HepG2 (cell line): ENCODE results near the gene ERVH48-1. TPM values are rescaled to one million over a fixed set of nuclear protein-coding genes. Genes with fewer than 3 reads are reported as not detected.

Experiments
- ARID4A ChIP-seq: sonication (generic); formaldehyde crosslinking; IDR thresholded peaks from 2 replicates; pipeline ENCODE4 v1.5.0; 2020; ENCODE audit warnings: mild to moderate bottlenecking, missing genetic modification reagents, borderline replicate concordance
- DNMT1 ChIP-seq: sonication (generic); formaldehyde crosslinking; IDR thresholded peaks from 2 replicates; pipeline ENCODE4 v1.5.1; 2020; ENCODE audit warnings: mild to moderate bottlenecking, missing genetic modification reagents
- KDM1A ChIP-seq: IDR thresholded peaks from 2 replicates; pipeline ENCODE4 v1.6.1; 2016; ENCODE audit warnings: missing compliant biosample characterization
- PHF21A ChIP-seq: sonication (generic); formaldehyde crosslinking; IDR thresholded peaks from 2 replicates; pipeline ENCODE4 v1.5.0; 2020; ENCODE audit warnings: mild to moderate bottlenecking, missing genetic modification reagents
- POLR2AphosphoS2 ChIP-seq: IDR thresholded peaks from 2 replicates; pipeline ENCODE4 v1.6.1; 2011; ENCODE audit warnings: low read depth, low read length, improper control_type of control experiment
- ZBTB20 ChIP-seq: sonication (generic); formaldehyde crosslinking; IDR thresholded peaks from 2 replicates; pipeline ENCODE4 v1.8.1; 2023; ENCODE audit warnings: missing genetic modification reagents, low read depth, mild to moderate bottlenecking, borderline replicate concordance
- ZSCAN5A ChIP-seq: sonication (generic); formaldehyde crosslinking; IDR thresholded peaks from 2 replicates; pipeline ENCODE4 v1.8.0; 2022; ENCODE audit warnings: mild to moderate bottlenecking, missing genetic modification reagents, borderline replicate concordance
- polyA plus RNA-seq, 8 experiments: library from polyadenylated mRNA; depleted of rRNA in 3 of 8; stranded (reverse) in 7 of 8; unstranded in 1 of 8; fragments of >200 nt; fragmentation: Illumina TruSeq in 4 of 8; extraction: Trizol in 4 of 8; gene quantifications; 2 replicates each; pipeline versions ENCODE4 v1.2.1 to v1.2.3, GENCODE V29; 2011 to 2016; ENCODE audit warnings: low read depth in 4 of 8, missing spikeins in 1 of 8, mixed read lengths in 1 of 8; ENCODE audit not compliant: insufficient read depth in 1 of 8
- total RNA-seq, 5 experiments: library from RNA; depleted of rRNA; stranded (reverse); fragments of >200 nt; fragmentation: Illumina TruSeq; extraction: Trizol; gene quantifications; 2 replicates each; pipeline ENCODE4 v1.2.3, GENCODE V29; 2016; ENCODE audit warnings: low read depth in 1 of 5
- TF ChIP-seq, protein P1 (sequence below): sonication (generic); formaldehyde crosslinking; IDR thresholded peaks from 2 replicates; pipeline ENCODE4 v1.5.0; 2020; ENCODE audit warnings: missing genetic modification reagents, mild to moderate bottlenecking, borderline replicate concordance
- TF ChIP-seq, protein P2 (sequence below): sonication (generic); formaldehyde crosslinking; IDR thresholded peaks from 2 replicates; pipeline ENCODE4 v1.4.0; 2020; ENCODE audit warnings: missing genetic modification reagents, borderline replicate concordance
- TF ChIP-seq, protein P3 (sequence below): sonication (generic); formaldehyde crosslinking; IDR thresholded peaks from 2 replicates; pipeline ENCODE4 v1.5.0; 2020; ENCODE audit warnings: mild to moderate bottlenecking, low read depth, missing genetic modification reagents, borderline replicate concordance
- TF ChIP-seq, protein P4 (sequence below): sonication (generic); formaldehyde crosslinking; IDR thresholded peaks from 2 replicates; pipeline ENCODE4 v1.4.0; 2020; ENCODE audit warnings: mild to moderate bottlenecking, missing genetic modification reagents

The ERVH48-1 gene
- total and polyA plus RNA-seq, 2 of the 13 experiments (the other 11 are each of a cell fraction or from before 2014, with no cell fraction given), result 1.8 TPM; not detected in 1

GRCh38 chr21:42878993-42879787, 46.2 kb downstream of the ERVH48-1 start, which contains the start of gene WDR4 (continued):
- TF ChIP-seq, protein P1, sequence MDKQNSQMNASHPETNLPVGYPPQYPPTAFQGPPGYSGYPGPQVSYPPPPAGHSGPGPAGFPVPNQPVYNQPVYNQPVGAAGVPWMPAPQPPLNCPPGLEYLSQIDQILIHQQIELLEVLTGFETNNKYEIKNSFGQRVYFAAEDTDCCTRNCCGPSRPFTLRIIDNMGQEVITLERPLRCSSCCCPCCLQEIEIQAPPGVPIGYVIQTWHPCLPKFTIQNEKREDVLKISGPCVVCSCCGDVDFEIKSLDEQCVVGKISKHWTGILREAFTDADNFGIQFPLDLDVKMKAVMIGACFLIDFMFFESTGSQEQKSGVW (CRISPR knock-in tag), result no peak
- TF ChIP-seq KDM1A (CRISPR knock-in tag) (no peak), ARID4A (peak; percentile 100), ZSCAN5A (no peak), DNMT1 (CRISPR knock-in tag) (0 out of 2 replicates have a peak, but pooled peaks have one; percentile 77), POLR2AphosphoS2 (no peak; the same call in 1 of the 2 replicates), PHF21A (CRISPR knock-in tag) (no peak), ZBTB20 (no peak)
- TF ChIP-seq, protein P2, sequence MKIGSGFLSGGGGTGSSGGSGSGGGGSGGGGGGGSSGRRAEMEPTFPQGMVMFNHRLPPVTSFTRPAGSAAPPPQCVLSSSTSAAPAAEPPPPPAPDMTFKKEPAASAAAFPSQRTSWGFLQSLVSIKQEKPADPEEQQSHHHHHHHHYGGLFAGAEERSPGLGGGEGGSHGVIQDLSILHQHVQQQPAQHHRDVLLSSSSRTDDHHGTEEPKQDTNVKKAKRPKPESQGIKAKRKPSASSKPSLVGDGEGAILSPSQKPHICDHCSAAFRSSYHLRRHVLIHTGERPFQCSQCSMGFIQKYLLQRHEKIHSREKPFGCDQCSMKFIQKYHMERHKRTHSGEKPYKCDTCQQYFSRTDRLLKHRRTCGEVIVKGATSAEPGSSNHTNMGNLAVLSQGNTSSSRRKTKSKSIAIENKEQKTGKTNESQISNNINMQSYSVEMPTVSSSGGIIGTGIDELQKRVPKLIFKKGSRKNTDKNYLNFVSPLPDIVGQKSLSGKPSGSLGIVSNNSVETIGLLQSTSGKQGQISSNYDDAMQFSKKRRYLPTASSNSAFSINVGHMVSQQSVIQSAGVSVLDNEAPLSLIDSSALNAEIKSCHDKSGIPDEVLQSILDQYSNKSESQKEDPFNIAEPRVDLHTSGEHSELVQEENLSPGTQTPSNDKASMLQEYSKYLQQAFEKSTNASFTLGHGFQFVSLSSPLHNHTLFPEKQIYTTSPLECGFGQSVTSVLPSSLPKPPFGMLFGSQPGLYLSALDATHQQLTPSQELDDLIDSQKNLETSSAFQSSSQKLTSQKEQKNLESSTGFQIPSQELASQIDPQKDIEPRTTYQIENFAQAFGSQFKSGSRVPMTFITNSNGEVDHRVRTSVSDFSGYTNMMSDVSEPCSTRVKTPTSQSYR (CRISPR knock-in tag), result no peak
- TF ChIP-seq, protein P3, sequence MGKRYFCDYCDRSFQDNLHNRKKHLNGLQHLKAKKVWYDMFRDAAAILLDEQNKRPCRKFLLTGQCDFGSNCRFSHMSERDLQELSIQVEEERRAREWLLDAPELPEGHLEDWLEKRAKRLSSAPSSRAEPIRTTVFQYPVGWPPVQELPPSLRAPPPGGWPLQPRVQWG (CRISPR knock-in tag), result no peak
- TF ChIP-seq, protein P4, sequence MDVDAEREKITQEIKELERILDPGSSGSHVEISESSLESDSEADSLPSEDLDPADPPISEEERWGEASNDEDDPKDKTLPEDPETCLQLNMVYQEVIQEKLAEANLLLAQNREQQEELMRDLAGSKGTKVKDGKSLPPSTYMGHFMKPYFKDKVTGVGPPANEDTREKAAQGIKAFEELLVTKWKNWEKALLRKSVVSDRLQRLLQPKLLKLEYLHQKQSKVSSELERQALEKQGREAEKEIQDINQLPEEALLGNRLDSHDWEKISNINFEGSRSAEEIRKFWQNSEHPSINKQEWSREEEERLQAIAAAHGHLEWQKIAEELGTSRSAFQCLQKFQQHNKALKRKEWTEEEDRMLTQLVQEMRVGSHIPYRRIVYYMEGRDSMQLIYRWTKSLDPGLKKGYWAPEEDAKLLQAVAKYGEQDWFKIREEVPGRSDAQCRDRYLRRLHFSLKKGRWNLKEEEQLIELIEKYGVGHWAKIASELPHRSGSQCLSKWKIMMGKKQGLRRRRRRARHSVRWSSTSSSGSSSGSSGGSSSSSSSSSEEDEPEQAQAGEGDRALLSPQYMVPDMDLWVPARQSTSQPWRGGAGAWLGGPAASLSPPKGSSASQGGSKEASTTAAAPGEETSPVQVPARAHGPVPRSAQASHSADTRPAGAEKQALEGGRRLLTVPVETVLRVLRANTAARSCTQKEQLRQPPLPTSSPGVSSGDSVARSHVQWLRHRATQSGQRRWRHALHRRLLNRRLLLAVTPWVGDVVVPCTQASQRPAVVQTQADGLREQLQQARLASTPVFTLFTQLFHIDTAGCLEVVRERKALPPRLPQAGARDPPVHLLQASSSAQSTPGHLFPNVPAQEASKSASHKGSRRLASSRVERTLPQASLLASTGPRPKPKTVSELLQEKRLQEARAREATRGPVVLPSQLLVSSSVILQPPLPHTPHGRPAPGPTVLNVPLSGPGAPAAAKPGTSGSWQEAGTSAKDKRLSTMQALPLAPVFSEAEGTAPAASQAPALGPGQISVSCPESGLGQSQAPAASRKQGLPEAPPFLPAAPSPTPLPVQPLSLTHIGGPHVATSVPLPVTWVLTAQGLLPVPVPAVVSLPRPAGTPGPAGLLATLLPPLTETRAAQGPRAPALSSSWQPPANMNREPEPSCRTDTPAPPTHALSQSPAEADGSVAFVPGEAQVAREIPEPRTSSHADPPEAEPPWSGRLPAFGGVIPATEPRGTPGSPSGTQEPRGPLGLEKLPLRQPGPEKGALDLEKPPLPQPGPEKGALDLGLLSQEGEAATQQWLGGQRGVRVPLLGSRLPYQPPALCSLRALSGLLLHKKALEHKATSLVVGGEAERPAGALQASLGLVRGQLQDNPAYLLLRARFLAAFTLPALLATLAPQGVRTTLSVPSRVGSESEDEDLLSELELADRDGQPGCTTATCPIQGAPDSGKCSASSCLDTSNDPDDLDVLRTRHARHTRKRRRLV (CRISPR knock-in tag), result no peak
